Inflammatory macrophage treated with lipopolysaccharide for 1 hour (primary cell): ENCODE results near the gene FAM53A.
"Not testable (repeated sequence)": the region's sequence is repeated elsewhere in the genome, so short reads cannot be mapped to it uniquely, and the experiment has no call there.

Source experiments
- DNase-seq, 2 donors: peaks; one replicate each; pipeline ENCODE4 v3.0.0-alpha.2; 2020 to 2022

FAM53A gene

GRCh38 chr4:1658146-1658545 is 26.0 kb downstream of the FAM53A start:
- DNase-seq = no peak

GRCh38 chr4:1656986-1657385 is 27.1 kb downstream of the FAM53A start:
- DNase-seq = no peak

DNA sequence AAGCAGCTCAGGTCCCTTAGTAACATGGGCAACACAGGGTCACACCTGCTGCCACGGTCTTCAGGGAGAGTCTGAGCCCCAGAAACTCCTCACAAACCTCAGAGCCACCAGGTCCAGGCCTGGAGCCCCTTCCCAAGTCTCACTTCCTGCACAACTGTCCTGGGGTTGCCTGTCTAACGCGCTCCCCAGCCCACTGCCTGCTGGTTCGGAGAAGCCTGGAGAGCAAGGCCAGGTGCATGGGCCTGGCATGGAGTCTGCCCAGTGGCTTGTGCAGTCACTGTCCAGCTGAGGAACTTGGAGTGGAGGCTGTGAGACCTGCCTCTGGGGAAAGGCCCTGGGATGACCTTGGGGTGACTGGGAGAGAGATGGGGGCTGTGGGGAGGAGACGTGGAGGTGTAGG is 28.0 kb downstream of the FAM53A start:
- no peak for DNase-seq

GRCh38 chr4:1655676-1656075 is 28.4 kb downstream of the FAM53A start:
- DNase-seq = no peak

DNA sequence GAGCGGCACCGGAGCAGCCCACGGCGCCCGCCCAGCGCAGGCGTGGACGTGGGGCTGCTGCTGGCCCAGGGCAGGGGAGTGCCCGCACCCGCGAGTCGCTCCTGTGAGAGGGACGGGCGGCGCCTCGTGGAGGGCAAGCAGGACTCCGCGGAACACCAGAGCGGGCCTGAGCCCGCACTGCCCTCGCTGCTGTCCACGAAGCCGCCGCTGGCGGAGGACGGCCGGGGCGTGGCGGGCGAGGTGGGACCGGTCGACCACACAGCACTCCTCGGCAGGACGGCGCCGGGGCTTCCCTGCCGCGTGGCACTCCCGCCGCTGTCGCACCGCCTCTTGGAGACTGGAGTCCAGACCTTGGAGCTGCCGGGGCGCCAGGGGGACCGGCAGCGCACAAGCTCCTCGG is 29.0 kb downstream of the FAM53A start:
- DNase-seq = no peak

DNA sequence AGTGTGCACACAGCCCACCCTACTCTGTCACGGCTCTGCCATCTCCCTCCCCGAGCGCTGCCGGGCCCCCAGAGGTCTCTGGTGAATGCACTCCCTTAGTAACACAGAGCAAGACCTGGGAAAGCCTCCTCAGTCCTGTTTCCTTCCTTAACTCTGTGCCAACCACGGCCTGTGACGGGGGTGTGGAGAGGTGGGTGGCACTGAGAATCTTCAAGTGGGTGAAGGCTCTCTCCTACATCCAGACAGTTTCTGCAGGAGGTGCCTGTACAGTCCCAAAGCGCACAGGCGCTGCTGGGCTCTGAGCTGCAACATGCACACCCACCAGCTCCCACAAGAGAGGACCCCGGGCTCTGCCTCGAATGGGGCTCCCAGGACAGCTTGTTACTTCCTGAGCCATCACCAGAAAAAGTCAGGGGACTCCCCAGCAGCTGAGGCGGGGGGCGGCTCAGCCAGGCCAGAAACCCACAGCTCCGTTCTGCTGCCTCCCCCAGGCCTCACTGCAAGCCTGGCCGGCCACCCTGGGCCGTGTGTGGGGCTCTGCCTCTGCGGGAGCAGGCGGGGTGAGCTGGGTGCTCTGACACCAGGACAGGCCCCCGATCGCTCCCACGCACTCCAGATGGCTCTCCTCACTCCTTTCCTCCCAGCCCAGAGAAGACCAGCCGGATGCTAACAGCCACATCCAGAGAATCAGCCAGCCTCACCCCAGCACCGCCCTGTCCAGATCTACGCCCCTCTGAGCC is 29.7 kb downstream of the FAM53A start:
- DNase-seq = no peak

GRCh38 chr4:1653776-1654175 is 30.3 kb downstream of the FAM53A start:
- DNase-seq = no peak

DNA sequence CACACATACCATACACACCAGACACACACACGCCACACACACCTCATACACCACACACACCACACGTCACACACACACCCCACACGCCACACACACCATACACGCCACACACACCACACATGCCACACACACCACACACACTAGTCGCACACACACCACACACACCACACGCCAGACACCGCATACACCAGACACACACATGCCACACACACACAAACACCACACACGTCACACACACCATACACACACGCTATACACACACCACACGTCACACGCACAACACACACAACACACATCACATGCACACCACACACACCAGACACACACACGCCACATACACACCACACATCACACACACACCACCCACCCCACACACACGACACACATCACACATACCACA is 32.0 kb downstream of the FAM53A start:
- DNase-seq = no peak

DNA sequence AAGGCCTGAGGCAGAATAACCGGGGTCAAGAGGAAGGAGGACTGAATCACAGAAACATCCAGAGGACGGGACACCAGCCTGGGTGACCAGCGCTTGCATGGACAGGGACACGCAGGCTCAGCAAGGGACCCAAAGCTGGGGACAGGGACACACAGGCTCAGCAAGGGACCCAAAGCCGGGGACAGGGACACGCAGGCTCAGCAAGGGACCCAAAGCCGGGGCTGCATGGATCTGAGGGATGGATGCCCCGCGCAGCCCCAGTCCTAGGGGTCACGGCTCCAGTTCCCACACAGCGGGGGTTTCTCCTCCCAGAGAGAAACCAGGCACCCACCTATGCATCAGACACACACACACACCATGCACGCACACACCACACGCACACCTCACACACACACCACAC is 32.5 kb downstream of the FAM53A start:
- DNase-seq = no peak

DNA sequence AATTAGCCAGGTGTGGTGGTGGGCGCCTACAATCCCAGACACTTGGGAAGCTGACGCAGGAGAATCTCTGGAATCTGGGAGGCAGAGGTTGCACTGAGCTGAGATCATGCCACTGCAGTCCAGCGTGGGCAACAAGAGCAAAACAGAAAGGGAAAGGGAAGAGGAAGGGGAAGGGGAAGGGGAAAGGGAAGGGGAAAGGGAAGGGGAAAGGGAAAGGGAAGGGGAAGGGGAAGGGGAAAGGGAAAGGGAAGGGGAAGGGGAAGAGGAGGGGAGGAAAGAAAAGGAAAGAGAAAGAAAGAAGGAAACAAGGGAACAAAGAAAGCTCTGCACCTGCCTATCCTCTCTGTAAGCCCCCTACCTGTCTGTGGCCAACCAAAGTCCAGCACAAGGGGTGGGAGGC is 35.2 kb downstream of the FAM53A start:
- no peak for DNase-seq

DNA sequence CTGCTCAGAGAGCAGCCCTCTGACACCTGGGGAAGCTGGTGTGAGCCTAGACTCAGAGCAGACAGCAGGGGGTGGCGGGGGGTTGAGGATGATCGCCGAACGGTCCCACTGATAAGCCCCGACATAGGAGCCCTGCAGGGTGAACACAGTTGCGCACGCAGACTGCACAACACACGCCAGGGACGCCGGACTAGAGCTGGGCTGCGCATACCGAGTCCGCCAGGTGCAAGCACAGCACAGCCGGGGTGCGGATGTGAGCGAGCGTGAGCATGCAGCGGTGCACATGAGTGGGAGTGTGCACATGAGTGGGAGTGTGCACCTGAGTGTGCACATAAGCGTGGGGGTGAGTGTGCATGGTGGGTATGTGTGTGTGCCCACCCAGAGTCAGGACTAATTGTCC is 36.7 kb downstream of the FAM53A start:
- DNase-seq = no peak

DNA sequence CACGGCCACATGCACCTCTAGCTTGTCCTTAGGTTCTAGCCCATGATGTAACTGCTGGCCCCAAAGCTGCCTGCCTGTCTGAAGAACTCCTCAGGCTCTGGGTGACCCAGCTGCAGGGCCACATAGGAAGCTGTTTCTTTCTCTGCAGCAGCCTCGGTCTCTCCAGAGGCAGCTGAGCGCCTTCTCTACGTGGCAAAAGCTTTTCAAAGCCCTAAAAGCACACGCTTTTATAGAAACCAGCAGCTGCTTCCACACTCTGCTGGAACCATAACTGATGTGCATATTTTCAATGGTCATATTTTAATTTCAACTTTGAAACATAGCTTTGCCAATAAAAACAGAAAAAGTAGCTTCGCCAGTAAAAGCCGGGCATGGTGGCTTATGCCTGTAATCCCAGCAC is 37.4 kb downstream of the FAM53A start:
- DNase-seq = no peak

- no peak for DNase-seq
These were observed 39.0 kb downstream of the FAM53A start for GRCh38 chr4:1644891-1645657.

DNA sequence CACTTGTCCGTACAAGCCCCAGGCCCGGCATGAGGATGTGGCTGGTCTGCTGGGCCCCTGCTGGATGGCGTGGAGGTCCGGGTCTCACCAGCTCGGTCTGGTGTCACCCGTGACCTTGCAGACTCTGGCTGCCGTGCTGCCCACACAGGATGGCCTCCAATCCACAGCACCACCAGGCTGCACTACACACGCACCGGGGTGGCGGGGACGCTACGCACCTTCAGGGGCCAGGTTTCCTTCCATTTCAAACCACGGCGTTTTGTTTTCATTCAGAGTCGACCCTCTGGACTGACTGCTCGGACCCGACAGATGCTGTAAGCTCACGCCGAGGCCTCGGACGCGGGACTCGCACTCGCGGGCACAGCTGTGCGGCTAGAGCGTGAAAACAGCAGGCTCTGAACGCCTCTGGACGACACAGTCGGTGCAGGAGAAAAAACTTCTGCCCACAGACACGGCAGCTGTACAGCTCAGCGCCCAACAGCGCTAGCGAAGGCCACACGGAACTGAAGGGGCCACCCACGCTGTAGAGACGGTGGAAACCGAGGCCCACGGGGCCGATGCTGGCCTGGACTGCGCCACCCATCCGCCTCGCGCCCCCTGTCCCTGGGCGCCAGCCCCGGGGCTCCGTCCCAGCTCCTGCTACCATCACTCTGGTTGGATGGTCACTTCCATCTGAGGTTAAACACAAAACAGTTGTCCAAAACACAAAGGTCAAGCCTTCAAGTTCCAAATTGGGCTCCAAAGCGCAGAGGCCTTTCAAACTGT is 40.0 kb downstream of the FAM53A start:
- DNase-seq = no peak

GRCh38 chr4:1642196-1642951 is 41.7 kb downstream of the FAM53A start:
- no peak for DNase-seq

- no peak for DNase-seq
These were observed 42.4 kb downstream of the FAM53A start for GRCh38 chr4:1641671-1642070.

DNA sequence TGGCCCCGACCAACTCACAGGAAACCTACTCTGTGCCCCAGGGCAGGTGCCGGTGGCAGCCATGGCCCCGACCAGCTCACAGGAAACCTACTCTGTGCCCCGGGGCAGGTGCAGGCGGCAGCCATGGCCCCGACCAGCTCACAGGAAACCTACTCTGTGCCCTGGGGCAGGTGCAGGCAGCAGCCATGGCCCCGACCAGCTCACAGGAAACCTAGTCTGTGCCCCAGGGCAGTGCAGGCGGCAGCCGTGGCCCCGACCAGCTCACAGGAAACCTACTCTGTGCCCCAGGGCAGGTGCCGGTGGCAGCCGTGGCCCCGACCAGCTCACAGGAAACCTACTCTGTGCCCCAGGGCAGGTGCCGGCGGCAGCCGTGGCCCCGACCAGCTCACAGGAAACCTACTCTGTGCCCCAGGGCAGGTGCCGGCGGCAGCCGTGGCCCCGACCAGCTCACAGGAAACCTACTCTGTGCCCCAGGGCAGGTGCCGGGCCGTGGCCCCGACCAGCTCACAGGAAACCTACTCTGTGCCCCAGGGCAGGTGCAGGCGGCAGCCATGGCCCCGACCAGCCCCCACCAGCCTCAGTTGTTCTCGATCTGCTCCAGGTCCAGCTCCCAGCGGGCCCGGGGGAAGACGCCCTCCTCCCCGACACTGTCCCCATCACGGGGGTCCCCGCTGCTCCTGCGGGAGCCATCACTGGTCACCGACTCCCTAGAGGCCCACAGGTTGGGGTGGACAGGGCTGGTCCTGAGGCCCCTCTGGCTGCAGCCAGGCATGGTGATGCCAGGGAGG is 43.2 kb downstream of the FAM53A start:
- DNase-seq = not testable (repeated sequence)

- DNase-seq = no peak
These were observed 43.9 kb downstream of the FAM53A start for GRCh38 chr4:1640190-1640589.

DNA sequence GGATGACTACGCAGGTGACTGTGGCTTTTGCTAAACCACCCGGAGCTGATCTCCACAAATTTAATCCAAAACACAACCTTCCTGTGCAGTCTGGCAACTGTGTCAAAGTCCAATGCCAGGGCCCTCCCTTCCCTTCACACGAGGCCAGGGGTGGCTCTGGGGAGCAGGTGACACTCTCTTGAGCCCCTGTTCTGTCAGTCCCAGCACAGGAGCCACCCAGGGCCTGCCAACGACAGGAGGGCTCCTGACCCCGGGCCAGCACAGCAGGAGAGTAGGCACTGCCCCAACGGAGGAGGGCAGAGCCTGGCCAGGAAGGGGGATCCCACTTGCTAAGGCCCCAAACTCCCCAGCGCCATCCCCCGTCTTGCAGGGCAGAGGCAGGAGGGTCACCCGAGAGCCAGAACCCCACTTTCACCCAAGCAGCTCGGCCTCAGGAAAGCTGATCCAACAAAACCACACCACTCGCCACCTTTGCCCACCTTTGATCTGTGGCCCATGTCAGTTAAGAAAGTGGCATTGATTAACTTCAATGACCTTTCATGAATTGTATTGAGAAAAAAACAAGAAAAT is 44.7 kb downstream of the FAM53A start:
- no peak for DNase-seq

DNA sequence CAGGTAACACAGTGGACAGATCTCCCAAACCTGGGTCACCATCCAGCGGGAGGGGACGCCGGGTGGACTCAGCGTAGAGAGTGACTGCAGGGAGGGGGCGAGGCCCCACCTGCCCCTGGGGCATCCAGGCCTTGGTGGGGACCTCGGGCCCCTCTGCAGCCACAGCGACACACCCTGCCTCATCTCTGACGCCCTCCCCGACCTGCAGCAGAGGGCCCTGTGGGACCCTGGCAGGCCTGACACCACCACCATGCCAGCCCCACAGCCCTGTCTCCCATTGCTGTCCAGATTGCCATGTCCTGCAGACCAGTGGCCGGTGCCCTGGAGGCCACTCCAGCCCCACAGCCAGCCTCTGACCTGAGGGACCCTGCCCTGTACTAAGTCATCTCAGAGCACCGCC is 45.2 kb downstream of the FAM53A start:
- no peak for DNase-seq

- no peak for DNase-seq
These were observed 45.9 kb downstream of the FAM53A start for GRCh38 chr4:1638272-1638598.
